CD4-positive, alpha-beta T cell treated with Interleukin-17A for 1 hour (primary cell): Measurements from ENCODE around the gene UBASH3B.

Experiments used
- DNase-seq: peaks from one replicate; pipeline ENCODE4 v3.0.0-alpha.2; 2020

The UBASH3B gene

DNA sequence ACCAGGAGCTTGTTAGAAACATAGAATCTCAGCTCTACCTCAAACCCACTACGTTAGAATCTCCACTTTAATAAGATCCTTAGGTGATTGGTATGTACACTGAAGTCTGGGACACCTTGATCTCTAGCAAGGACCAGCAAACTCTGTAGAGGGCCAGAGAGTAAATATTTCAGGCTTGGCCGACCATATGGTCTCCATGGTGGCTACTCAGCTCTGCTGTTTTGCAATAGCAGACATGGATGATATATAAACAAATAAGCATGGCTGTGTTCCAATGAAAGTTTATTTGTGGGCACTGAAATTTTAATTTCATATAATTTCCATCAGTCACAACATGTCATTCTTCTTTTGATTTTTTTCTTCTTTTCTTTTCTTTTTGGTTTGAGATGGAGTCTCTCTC lies 23.9 kb downstream of the UBASH3B start:
- DNase-seq = no peak

DNA sequence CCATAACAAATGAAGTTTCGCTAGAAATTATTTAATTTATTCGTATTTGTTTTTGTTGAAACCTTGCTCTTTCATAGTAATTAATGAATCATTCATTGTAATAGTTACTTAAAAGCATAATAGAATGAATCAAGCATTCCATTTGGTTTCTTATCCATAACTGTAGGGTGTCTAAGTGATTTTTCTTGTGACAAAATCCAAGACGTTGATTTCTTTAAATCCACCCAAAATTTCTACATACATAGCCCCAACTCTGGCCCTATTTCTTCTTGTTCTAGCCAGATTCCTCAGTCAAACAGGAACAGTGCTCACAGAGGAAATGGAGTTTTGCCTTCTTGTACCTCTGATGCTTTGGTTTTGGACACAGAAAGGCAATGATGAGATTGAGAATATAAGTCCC lies 25.5 kb downstream of the UBASH3B start:
- no peak for DNase-seq

- DNase-seq = no peak
Measured at GRCh38 chr11:122681735-122682134, 26.2 kb downstream of the UBASH3B start.

DNA sequence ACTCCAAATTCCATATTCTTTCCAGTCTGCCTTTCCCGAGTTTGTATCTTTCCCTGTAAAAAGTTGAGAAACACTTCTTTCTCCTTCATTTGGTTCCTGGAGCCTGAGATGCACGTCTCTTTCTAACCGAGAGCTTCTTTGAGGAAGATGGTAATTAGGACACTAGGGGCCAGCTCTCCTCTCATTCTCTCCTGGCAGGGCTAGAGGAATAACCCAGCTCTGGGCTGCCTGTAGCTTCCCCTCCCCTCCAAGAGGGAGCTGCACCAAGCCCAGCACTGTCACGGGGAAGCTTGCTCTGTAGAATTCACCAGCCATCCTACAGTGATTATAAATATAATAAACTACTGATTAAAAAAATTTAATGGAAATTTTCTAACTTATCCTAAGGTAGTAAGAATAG lies 26.9 kb downstream of the UBASH3B start:
- no peak for DNase-seq

DNA sequence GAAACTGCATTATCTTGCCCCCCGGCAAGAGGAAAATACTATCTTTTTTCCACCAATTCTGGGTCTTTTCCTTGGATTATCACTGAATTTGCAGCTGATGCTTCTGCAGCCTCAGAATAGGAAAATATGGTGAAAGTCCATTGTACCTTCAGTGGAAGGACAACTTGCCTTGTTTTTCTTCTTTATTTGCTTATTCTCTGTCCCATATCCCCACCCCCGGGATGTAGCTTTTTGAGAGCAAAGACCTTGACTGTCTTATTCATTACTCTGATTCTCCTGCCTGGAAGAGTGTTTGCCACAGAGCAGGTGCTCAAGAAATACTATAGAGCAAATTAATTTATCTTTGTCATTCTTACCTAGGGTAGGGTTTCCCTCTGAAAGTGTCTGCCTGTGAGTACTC lies 29.5 kb downstream of the UBASH3B start:
- no peak for DNase-seq

GRCh38 chr11:122686111-122686510 lies 30.6 kb downstream of the UBASH3B start:
- no peak for DNase-seq

GRCh38 chr11:122690384-122690783 lies 34.9 kb downstream of the UBASH3B start:
- no peak for DNase-seq

DNA sequence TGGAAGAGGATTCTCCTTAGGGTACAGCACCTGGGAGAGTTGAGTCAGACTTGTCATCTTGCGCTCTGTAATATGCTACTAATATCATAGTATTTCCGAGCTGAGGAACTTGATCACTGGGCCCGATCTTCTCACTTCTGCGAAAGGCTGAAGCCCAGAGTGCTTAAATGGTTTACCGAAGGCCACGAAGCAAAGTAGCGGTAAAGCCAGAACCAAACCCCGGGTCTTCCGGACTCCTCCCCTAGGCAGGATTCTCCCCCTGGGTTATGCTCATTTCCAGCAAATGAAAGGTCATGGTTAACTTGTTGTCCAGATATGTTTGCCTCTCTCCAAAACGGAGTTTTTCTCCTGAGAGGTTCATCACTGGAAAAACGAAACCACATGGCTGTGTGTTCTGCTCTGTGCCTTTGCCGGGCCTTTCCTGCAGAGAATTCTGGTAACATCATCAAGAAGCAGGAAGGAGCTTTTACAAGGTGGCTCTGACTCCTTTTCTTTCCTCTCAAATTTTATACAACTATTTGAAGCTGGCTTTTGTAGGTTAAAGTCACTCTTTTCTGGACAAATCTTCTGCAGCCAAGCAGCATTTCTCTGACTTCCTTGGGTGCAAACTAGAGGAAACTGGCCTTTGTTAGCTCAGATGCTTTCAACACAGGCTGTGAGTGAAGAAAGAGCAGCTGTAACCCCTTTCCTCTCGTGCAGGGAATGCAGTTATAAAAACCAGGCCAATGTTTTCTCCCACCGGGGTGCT lies 35.5 kb downstream of the UBASH3B start:
- DNase-seq = peak; percentile 22

DNA sequence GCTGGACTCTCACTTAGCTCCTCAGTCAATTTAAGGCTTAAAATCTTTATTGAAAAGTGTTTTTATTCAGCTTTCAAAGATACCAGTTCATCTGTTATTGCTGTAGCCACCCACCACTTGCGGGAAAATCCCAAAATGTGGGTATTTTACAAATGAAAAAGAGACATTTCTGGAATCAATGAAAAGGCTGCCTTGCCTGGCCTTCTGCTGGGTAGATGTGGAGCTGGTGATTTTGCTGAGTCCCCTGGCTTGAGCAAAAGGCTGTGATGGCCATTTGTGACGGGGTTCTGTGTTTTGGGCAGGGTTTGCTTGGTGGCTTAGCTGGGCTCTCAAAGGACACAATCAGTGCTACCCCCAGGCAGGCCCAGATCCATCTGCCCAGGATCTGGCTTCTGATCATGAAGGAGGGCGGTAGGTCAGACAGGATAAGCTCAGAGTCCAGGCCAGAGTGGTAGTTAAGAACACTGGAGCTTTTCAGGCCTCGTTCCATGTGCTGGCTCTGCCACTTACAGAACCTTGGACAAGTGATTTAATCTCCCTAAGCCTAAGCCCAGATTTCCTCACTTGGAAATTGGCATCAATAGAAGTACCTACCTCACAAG lies 36.1 kb downstream of the UBASH3B start:
- DNase-seq = no peak

GRCh38 chr11:122692444-122692843 lies 36.9 kb downstream of the UBASH3B start:
- no peak for DNase-seq

GRCh38 chr11:122695076-122695615 lies 39.6 kb downstream of the UBASH3B start:
- DNase-seq = no peak

DNA sequence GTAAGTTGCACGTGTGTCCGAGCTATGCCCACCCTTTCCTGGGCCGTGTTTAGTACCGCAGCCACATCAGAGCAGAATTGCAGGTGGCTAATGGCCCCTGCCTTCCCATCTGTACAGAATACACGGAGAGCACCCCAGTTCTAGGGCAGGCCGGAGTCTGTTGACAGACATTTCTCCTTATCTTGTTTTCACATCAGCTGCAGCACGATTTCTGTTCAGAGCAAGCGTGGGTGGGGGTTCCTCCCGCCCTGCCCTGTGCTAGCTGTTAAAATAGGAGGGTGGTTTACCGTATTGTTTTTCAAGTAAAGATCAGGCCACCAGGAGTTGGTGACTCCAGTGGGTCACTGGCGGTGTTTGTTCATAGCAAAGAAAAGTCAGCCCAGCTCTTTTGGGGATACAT lies 41.1 kb downstream of the UBASH3B start:
- DNase-seq = peak; percentile 78

- peak; percentile 57 for DNase-seq
Measured at GRCh38 chr11:122697636-122698167, 42.2 kb downstream of the UBASH3B start.

DNA sequence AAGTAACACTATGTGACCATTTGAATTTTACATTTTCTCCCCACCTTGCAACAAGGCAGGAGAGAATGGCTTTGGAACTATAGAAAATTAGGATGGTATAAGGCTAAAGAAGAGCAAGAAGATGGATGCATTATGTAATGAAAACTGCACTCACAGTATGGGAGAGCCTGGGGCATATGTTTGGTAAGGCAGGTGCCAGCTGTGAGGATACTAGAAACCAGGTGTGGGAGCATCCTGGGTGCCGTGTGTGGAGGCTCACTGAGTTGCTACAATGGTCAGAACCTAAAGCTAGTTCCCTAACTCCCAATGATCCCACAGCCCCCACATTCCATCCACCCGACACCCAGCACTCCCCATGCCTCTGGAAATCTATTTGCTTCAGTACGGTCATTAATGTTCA lies 42.9 kb downstream of the UBASH3B start:
- no peak for DNase-seq

GRCh38 chr11:122700666-122701065 lies 45.1 kb downstream of the UBASH3B start:
- DNase-seq = no peak

DNA sequence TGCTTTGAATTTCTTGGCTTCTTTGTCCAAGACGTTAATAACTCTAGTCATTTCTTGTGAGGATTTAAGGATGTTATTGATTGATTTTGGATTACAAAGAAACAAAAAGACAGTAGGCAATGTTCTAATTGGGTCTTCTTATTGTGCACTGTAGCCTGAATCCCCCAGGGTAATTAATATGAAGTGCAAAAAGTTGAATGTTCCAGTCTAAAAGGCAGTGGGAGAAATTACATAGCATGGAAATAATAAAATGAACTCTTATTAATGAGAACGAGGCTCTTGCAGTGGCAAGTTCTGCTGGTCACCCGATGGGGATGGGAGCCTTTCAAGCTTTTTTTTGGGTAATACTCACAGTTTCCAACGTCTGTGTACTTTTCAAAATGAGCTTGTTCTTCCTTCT lies 45.6 kb downstream of the UBASH3B start:
- DNase-seq = no peak

DNA sequence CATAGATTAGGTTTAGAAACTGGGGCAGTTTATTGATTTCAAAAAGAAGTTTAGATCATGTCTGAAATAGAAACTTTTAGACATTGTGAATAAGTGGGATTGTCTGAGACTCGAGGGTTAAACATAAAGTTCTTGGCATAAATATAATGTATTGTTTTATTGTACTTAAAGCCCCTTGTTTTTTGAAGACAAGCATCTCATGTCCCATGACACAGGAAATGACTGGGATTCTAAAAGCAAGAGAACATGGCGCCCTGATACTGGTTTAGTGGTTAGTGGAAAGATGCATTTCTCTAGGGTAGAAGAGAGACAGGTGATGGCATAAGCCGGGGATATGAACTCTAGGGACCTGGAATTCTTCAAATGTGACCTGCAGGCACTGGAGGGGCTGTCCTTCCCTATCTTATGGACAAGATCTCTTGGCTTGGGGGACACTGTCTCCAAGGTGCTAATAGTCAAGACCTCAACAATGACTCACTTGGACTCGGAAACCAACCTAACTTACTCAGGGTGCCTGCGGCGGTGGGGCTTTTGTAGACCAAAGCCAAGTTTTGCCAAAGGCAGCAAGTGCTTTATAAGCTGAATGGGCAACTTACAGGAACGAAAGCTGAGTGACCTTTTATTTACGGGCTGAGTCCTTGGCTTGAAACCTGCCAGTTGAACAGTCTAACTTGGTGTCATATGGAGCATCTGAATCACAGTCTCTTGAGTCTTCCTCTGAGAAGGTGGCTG lies 48.2 kb downstream of the UBASH3B start:
- DNase-seq = no peak

GRCh38 chr11:122705396-122705795 lies 49.9 kb downstream of the UBASH3B start:
- DNase-seq = no peak

DNA sequence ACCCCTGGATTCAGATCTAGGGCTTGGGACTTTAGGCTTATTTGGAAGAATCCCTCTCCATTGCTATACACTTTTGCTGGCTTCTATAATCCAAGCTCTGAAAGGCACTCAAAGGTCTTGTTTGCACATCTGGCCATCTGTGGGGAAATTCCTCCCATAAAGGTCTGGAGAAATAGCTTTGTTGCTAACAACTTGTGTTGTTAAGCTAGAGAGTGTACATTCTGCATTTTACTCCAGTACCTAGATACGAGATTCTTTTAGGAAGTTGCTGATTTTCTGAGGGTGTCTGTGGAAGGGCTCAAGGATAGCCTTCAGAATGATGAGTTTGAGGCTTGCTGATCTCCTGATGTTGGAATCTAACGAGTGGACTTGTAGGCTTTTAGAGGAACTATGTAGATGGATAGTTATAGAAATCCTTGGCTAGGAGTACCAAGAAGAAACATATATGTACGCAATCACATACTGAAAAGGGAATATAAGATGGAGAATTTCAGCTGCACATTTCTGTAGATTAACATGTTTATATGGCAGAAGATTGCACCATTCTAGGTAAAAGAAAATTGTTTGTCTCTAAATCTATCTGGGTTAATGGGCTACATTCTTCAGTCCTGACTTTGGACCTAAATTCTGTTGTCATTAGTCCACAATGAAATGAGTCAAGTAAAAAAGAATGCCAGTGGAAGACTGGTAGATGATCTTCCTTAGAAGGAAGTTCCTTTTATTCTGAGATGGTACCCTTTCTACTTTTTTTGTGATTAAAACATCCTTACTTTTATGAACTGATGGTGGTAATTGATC lies 51.0 kb downstream of the UBASH3B start:
- no peak for DNase-seq

- no peak for DNase-seq
Measured at GRCh38 chr11:122707111-122707510, 51.6 kb downstream of the UBASH3B start.

DNA sequence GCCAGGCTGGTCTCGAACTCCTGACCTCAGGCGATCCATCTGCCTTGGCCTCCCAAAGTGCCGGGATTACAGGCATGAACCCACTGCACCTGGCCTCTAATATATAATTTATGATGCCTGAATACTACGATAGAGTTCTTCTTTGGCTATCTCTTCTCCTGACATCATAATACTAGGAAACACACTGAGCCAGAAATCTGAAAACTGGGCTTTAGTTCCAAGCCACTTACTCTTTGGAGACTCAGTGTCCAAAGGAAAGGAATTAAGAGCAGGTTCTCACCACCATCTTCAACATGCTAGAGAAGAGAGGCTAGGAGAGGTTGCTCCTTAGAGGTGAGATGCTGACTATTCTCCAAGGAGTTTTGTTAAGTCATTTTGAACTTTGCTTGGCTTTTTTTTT lies 52.4 kb downstream of the UBASH3B start:
- DNase-seq = no peak

DNA sequence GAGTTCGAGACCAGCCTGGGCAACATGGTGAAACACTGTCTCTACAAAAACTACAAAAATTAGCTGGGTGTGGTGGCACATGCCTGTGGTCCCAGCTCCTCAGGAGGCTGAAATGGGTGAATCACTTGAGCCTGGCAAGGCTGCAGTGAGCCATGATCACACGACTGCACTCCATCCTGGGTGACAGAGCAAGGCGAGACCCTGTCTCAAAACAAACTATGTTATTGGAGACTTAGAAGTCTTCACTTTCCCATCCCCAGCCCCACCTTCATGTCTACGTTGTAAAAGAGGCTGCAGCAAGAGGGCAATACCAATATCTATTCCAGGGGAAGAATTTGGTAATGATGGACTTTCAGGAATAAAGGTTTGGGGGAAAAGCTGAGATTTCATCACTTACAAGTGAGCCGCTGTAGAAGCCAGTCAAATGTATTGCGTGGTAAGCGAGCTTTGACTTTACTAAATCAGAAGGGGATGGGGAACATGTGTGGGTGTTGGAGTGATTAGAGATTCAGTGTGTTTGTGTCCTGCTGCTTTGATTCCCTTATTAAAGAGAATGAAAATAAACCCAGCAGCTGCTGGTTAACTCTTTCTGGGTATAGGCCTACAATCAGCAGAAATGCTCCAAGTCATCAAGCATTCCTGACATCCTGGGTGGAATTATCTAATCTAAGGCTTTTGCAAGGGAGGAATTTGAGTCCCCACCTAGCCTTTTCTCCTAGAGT lies 53.7 kb downstream of the UBASH3B start:
- DNase-seq = no peak
